Spleen (tissue), 7 donors: ENCODE measurements around the gene SYNJ2.

Experiments
- CTCF ChIP-seq, 11 experiments: fragments of 200-600 bp in 7 of 11; fragments of 450-650 bp in 4 of 11; sonication (generic) in 4 of 11; IDR thresholded peaks in 8 of 11; conservative IDR thresholded peaks in 3 of 11; 1 replicate in 7 of 11; 2 replicates in 4 of 11; pipeline versions ENCODE4 v1.4.0 to v1.8.0; 2016 to 2021; ENCODE audit warnings: antibody characterized with exemption in 11 of 11, inconsistent platforms in 4 of 11, mild to moderate bottlenecking in 1 of 11
- POLR2A ChIP-seq, 3 donors: fragments of 450-650 bp; IDR thresholded peaks; one replicate each; pipeline ENCODE4 v1.5.1; 2017; ENCODE audit warnings: antibody characterized with exemption in 3 of 3, mild to moderate bottlenecking in 1 of 3
- POLR2AphosphoS5 ChIP-seq, 3 donors: sonication (generic); formaldehyde crosslinking; IDR thresholded peaks; one replicate each; pipeline ENCODE4 v1.5.1; 2017; ENCODE audit warnings: antibody characterized with exemption in 3 of 3
- donor health status: DM: no; HTN: no; CAD: no; lungs with moderate emphysema.
- donor health status: DM: no; HTN: no; CAD: no.
- donor health status: DM: no; HTN: no; CAD: no.

- no peak for TF ChIP-seq POLR2A (IDR thresholded peaks at IDR 0.05)
- no peak for TF ChIP-seq CTCF (IDR thresholded peaks at IDR 0.05 in 8 of 11, conservative IDR thresholded peaks at IDR 0.05 in 3 of 11)
- no peak for TF ChIP-seq POLR2AphosphoS5 (IDR thresholded peaks at IDR 0.05)
These were observed 86.7 kb downstream of the SYNJ2 start for GRCh38 chr6:158068156-158068892.
